Ovary (tissue), 3 donors: ENCODE measurements around the gene CEP89.

Experiments used
- CTCF ChIP-seq, 3 donors: fragments of 450-650 bp in 2 of 3; fragments of 200-600 bp in 1 of 3; IDR thresholded peaks; one replicate each; pipeline versions ENCODE4 v1.5.1 to v1.8.0; 2016 to 2022; ENCODE audit warnings: antibody characterized with exemption in 3 of 3, mild to moderate bottlenecking in 1 of 3
- POLR2A ChIP-seq: fragments of 450-650 bp; IDR thresholded peaks from one replicate; pipeline ENCODE4 v1.6.1; 2017; ENCODE audit warnings: antibody characterized with exemption, mild to moderate bottlenecking, moderate library complexity
- donor health status: DM: no; HTN: no; CAD: no.

GRCh38 chr19:32911467-32911866 lies 60.3 kb downstream of the CEP89 start:
- TF ChIP-seq POLR2A: no peak
- no peak for TF ChIP-seq CTCF (IDR thresholded peaks at IDR 0.05)
